GM23338 (cell line): ENCODE results near the gene SPATA1. TPM values are rescaled to one million over a fixed set of nuclear protein-coding genes. Genes with fewer than 3 reads are reported as not detected.

Experiments used
- ATAC-seq: fragments of 200-7000 bp; cut with Tn5 transposase; 3 replicates; pipeline ENCODE4 v1.9.1; 2020
- DNase-seq: peaks from one replicate; pipeline ENCODE4 v3.0.0-alpha.2; 2015; ENCODE audit warnings: low spot score
- H2AFZ ChIP-seq: fragments of 200-600 bp; sonication (generic); 2 replicates; pipeline ENCODE4 v1.8.0; 2016; ENCODE audit warnings: antibody characterized with exemption, mild to moderate bottlenecking, moderate library complexity
- H3F3A ChIP-seq: fragments of 200-600 bp; sonication (generic); replicated peaks from 2 replicates; pipeline ENCODE4 v1.8.0; 2017; ENCODE audit warnings: antibody characterized with exemption, mixed run types, low read depth
- H3K27ac ChIP-seq: fragments of 200-600 bp; sonication (generic); 2 replicates; pipeline ENCODE4 v1.6.1; 2016; ENCODE audit warnings: low read depth
- H3K27me3 ChIP-seq: fragments of 200-600 bp; sonication (generic); 2 replicates; pipeline ENCODE4 v1.8.0; 2016; ENCODE audit warnings: mild to moderate bottlenecking, mixed run types, moderate library complexity; ENCODE audit not compliant: insufficient read depth
- H3K36me3 ChIP-seq: fragments of 200-600 bp; sonication (generic); 2 replicates; pipeline ENCODE4 v1.8.0; 2016; ENCODE audit warnings: mild to moderate bottlenecking; ENCODE audit not compliant: insufficient read depth
- H3K4me1 ChIP-seq: fragments of 200-600 bp; sonication (generic); 2 replicates; pipeline ENCODE4 v1.8.0; 2016; ENCODE audit warnings: mild to moderate bottlenecking, moderate library complexity; ENCODE audit not compliant: insufficient read depth
- H3K4me2 ChIP-seq: fragments of 200-600 bp; sonication (generic); 2 replicates; pipeline ENCODE4 v1.7.1; 2017; ENCODE audit warnings: mixed run types
- H3K4me3 ChIP-seq: fragments of 200-600 bp; sonication (generic); 2 replicates; pipeline ENCODE4 v1.6.1; 2016; ENCODE audit warnings: mixed run types
- H3K79me2 ChIP-seq: fragments of 200-600 bp; sonication (generic); replicated peaks from 2 replicates; pipeline ENCODE4 v1.8.0; 2017; ENCODE audit warnings: mild to moderate bottlenecking; ENCODE audit not compliant: insufficient read depth
- H3K9me2 ChIP-seq: fragments of 200-600 bp; sonication (generic); 2 replicates; pipeline ENCODE4 v1.8.0; 2017; ENCODE audit not compliant: insufficient read depth
- H4K20me1 ChIP-seq: fragments of 200-600 bp; sonication (generic); replicated peaks from 2 replicates; pipeline ENCODE4 v1.8.0; 2017; ENCODE audit warnings: mild to moderate bottlenecking; ENCODE audit not compliant: insufficient read depth
- H3K27ac Mint-ChIP-seq: 2 replicates; pipeline ENCODE4 v1.8.0; 2020; ENCODE audit warnings: inconsistent platforms, mild to moderate bottlenecking, moderate library complexity, mixed read lengths
- H3K27me3 Mint-ChIP-seq: 3 replicates; pipeline ENCODE4 v1.8.0; 2022; ENCODE audit warnings: low read depth, mild to moderate bottlenecking, moderate library complexity, mixed read lengths, inconsistent platforms; ENCODE audit not compliant: insufficient read depth, poor library complexity
- H3K36me3 Mint-ChIP-seq: 3 replicates; pipeline ENCODE4 v1.8.0; 2021; ENCODE audit warnings: low read depth, mild to moderate bottlenecking, inconsistent platforms, moderate library complexity, mixed read lengths
- H3K4me1 Mint-ChIP-seq: 3 replicates; pipeline ENCODE4 v1.8.0; 2020; ENCODE audit warnings: mild to moderate bottlenecking, inconsistent platforms, mixed read lengths
- H3K4me3 Mint-ChIP-seq: 3 replicates; pipeline ENCODE4 v1.8.0; 2021; ENCODE audit warnings: moderate library complexity, mild to moderate bottlenecking, inconsistent platforms, mixed read lengths
- H3K9me3 Mint-ChIP-seq: 3 replicates; pipeline ENCODE4 v1.8.0; 2020; ENCODE audit warnings: moderate library complexity, mild to moderate bottlenecking, inconsistent platforms, mixed read lengths
- EZH2 ChIP-seq: fragments of 200-600 bp; sonication (generic); IDR thresholded peaks from one replicate; pipeline ENCODE4 v1.8.0; 2017; ENCODE audit warnings: antibody characterized with exemption, mild to moderate bottlenecking, low read depth; ENCODE audit not compliant: unreplicated experiment
- JUNB ChIP-seq: IDR thresholded peaks from one replicate; pipeline ENCODE4 v1.6.1; 2016; ENCODE audit warnings: antibody characterized with exemption; ENCODE audit not compliant: unreplicated experiment
- POLR2AphosphoS5 ChIP-seq: IDR thresholded peaks from 2 replicates; pipeline ENCODE4 v1.6.1; 2016; ENCODE audit warnings: antibody characterized with exemption, low read depth
- STAT1 ChIP-seq: IDR thresholded peaks from one replicate; pipeline ENCODE4 v1.6.1; 2016; ENCODE audit warnings: antibody characterized with exemption; ENCODE audit not compliant: unreplicated experiment
- ZNF114 ChIP-seq: fragments of 250-450 bp; sonication (Bioruptor Pico); IDR thresholded peaks from 2 replicates; pipeline ENCODE4 v1.5.0; 2020; ENCODE audit warnings: mild to moderate bottlenecking, moderate library complexity
- ZNF331 ChIP-seq: fragments of 250-450 bp; sonication (Bioruptor Pico); IDR thresholded peaks from 2 replicates; pipeline ENCODE4 v1.5.0; 2020; ENCODE audit warnings: low read depth, mild to moderate bottlenecking, moderate library complexity
- polyA plus RNA-seq: library from polyadenylated mRNA; unstranded; fragments of >200 nt; fragmentation: Nextera tagmentation; extraction: Ambion mirVana; gene quantifications from 2 replicates; pipeline ENCODE4 v1.2.1, GENCODE V29; 2016
- total RNA-seq: library from RNA; depleted of rRNA; stranded (reverse); fragments of >200 nt; shearing (Covaris generic); gene quantifications from 2 replicates; pipeline ENCODE4 v1.2.3, GENCODE V29; 2014
- TF ChIP-seq, protein P1 (sequence below): fragments of 250-450 bp; sonication (Bioruptor Pico); IDR thresholded peaks from 2 replicates; pipeline ENCODE4 v1.5.0; 2020; ENCODE audit warnings: mild to moderate bottlenecking, moderate library complexity
- TF ChIP-seq, protein P2 (sequence below): IDR thresholded peaks from 2 replicates; pipeline ENCODE4 v1.6.1; 2016; ENCODE audit warnings: antibody characterized with exemption
- TF ChIP-seq, protein P3 (sequence below): IDR thresholded peaks from one replicate; pipeline ENCODE4 v1.6.1; 2018; ENCODE audit warnings: antibody characterized with exemption; ENCODE audit not compliant: unreplicated experiment

Gene SPATA1
- total and polyA plus RNA-seq, 2 experiments from 2014 or later: 3.3 TPM; not detected in 1

DNA sequence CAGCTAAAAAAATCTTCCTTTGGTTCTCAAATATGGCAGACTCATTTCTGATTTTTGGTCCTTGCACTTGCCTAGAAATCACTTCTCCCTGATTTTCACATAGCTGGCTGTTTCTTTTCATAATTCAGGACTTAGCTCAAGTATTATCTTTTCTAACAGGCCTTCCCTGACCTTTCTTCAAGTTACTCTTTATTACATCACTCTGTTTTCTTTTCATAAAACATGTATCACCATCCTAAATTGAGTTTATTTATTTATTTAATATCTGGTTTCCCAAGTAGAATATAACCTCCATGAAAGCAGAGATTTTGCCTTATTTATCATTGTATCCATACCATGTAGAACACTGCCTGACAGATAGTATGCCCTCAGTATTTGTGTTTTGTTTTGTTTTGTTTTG is 18.4 kb downstream of the SPATA1 start (continued):
- TF ChIP-seq, protein P1, sequence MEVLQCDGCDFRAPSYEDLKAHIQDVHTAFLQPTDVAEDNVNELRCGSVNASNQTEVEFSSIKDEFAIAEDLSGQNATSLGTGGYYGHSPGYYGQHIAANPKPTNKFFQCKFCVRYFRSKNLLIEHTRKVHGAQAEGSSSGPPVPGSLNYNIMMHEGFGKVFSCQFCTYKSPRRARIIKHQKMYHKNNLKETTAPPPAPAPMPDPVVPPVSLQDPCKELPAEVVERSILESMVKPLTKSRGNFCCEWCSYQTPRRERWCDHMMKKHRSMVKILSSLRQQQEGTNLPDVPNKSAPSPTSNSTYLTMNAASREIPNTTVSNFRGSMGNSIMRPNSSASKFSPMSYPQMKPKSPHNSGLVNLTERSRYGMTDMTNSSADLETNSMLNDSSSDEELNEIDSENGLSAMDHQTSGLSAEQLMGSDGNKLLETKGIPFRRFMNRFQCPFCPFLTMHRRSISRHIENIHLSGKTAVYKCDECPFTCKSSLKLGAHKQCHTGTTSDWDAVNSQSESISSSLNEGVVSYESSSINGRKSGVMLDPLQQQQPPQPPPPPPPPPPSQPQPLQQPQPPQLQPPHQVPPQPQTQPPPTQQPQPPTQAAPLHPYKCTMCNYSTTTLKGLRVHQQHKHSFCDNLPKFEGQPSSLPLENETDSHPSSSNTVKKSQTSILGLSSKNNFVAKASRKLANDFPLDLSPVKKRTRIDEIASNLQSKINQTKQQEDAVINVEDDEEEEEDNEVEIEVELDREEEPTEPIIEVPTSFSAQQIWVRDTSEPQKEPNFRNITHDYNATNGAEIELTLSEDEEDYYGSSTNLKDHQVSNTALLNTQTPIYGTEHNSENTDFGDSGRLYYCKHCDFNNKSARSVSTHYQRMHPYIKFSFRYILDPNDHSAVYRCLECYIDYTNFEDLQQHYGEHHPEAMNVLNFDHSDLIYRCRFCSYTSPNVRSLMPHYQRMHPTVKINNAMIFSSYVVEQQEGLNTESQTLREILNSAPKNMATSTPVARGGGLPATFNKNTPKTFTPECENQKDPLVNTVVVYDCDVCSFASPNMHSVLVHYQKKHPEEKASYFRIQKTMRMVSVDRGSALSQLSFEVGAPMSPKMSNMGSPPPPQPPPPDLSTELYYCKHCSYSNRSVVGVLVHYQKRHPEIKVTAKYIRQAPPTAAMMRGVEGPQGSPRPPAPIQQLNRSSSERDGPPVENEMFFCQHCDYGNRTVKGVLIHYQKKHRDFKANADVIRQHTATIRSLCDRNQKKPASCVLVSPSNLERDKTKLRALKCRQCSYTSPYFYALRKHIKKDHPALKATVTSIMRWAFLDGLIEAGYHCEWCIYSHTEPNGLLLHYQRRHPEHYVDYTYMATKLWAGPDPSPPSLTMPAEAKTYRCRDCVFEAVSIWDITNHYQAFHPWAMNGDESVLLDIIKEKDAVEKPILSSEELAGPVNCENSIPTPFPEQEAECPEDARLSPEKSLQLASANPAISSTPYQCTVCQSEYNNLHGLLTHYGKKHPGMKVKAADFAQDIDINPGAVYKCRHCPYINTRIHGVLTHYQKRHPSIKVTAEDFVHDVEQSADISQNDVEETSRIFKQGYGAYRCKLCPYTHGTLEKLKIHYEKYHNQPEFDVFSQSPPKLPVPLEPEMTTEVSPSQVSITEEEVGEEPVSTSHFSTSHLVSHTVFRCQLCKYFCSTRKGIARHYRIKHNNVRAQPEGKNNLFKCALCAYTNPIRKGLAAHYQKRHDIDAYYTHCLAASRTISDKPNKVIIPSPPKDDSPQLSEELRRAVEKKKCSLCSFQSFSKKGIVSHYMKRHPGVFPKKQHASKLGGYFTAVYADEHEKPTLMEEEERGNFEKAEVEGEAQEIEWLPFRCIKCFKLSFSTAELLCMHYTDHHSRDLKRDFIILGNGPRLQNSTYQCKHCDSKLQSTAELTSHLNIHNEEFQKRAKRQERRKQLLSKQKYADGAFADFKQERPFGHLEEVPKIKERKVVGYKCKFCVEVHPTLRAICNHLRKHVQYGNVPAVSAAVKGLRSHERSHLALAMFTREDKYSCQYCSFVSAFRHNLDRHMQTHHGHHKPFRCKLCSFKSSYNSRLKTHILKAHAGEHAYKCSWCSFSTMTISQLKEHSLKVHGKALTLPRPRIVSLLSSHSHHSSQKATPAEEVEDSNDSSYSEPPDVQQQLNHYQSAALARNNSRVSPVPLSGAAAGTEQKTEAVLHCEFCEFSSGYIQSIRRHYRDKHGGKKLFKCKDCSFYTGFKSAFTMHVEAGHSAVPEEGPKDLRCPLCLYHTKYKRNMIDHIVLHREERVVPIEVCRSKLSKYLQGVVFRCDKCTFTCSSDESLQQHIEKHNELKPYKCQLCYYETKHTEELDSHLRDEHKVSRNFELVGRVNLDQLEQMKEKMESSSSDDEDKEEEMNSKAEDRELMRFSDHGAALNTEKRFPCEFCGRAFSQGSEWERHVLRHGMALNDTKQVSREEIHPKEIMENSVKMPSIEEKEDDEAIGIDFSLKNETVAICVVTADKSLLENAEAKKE (CRISPR knock-in tag): no peak
- TF ChIP-seq STAT1 (no peak), POLR2AphosphoS5 (no peak), ZNF114 (CRISPR knock-in tag) (no peak), EZH2 (no peak), ZNF331 (no peak), JUNB (no peak)
- TF ChIP-seq, protein P2, sequence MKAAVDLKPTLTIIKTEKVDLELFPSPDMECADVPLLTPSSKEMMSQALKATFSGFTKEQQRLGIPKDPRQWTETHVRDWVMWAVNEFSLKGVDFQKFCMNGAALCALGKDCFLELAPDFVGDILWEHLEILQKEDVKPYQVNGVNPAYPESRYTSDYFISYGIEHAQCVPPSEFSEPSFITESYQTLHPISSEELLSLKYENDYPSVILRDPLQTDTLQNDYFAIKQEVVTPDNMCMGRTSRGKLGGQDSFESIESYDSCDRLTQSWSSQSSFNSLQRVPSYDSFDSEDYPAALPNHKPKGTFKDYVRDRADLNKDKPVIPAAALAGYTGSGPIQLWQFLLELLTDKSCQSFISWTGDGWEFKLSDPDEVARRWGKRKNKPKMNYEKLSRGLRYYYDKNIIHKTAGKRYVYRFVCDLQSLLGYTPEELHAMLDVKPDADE: no peak

DNA sequence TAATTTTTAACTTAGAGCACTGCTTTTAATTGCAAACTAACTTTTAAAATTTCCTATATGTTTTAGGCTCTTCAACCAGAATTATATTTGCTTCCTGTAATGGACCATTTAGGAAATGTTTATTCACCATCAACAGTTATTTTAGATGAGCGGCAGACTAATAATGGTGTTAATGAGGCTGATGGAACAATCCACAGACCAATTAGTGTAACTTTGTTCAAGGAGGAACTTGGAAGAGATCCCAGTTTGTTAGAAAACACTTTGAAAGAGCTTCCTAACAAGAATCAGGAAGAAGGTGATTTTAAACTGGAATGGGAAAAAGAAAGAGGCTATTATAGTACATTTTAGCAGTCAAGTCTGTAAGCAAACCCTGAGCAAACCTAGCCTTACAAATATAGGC is 19.6 kb downstream of the SPATA1 start:
- Histone ChIP-seq H3K4me3 (no peak overlapping the region), H3K4me1 (no peaks in the 10 kb centered on the region), H3F3A (no peaks in the 10 kb centered on the region), H3K79me2 (no peaks in the 10 kb centered on the region), H3K4me2 (no peak overlapping the region), H2AFZ (no peak overlapping the region), H3K36me3 (no peaks in the 10 kb centered on the region), H3K27ac (no peak overlapping the region), H4K20me1 (no peaks in the 10 kb centered on the region), H3K9me2 (no peaks in the 10 kb centered on the region), H3K27me3 (no peaks in the 10 kb centered on the region)
- Mint-ChIP-seq H3K4me3 (no peak overlapping the region), H3K27me3 (no peaks in the 10 kb centered on the region), H3K9me3 (no peaks in the 10 kb centered on the region; the same call in 2 of the 3 replicates), H3K27ac (no peak overlapping the region), H3K4me1 (no peaks in the 10 kb centered on the region), H3K36me3 (no peaks in the 10 kb centered on the region)
- TF ChIP-seq, protein P3, sequence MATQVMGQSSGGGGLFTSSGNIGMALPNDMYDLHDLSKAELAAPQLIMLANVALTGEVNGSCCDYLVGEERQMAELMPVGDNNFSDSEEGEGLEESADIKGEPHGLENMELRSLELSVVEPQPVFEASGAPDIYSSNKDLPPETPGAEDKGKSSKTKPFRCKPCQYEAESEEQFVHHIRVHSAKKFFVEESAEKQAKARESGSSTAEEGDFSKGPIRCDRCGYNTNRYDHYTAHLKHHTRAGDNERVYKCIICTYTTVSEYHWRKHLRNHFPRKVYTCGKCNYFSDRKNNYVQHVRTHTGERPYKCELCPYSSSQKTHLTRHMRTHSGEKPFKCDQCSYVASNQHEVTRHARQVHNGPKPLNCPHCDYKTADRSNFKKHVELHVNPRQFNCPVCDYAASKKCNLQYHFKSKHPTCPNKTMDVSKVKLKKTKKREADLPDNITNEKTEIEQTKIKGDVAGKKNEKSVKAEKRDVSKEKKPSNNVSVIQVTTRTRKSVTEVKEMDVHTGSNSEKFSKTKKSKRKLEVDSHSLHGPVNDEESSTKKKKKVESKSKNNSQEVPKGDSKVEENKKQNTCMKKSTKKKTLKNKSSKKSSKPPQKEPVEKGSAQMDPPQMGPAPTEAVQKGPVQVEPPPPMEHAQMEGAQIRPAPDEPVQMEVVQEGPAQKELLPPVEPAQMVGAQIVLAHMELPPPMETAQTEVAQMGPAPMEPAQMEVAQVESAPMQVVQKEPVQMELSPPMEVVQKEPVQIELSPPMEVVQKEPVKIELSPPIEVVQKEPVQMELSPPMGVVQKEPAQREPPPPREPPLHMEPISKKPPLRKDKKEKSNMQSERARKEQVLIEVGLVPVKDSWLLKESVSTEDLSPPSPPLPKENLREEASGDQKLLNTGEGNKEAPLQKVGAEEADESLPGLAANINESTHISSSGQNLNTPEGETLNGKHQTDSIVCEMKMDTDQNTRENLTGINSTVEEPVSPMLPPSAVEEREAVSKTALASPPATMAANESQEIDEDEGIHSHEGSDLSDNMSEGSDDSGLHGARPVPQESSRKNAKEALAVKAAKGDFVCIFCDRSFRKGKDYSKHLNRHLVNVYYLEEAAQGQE: no peak
- TF ChIP-seq JUNB (no peak), ZNF331 (no peak)
- no peak for ATAC-seq
- DNase-seq: no peak
